OCI-LY1 (cell line): ENCODE measurements around the gene COL6A2.

ENCODE experiments used
- H2AFZ ChIP-seq: fragments of 200-600 bp; sonication (generic), shearing (Covaris generic); 2 replicates; pipeline ENCODE4 v1.6.0; 2014; ENCODE audit warnings: antibody characterized with exemption, mild to moderate bottlenecking, low read length
- H3F3A ChIP-seq: fragments of 200-600 bp; sonication (generic), shearing (Covaris generic); 2 replicates; pipeline ENCODE4 v1.6.0; 2014; ENCODE audit warnings: mild to moderate bottlenecking, antibody characterized with exemption, low read length, moderate library complexity; ENCODE audit not compliant: insufficient read depth
- H3K27ac ChIP-seq: fragments of 200-600 bp; sonication (generic); 2 replicates; pipeline ENCODE4 v1.5.1; 2014; ENCODE audit warnings: low read length, mixed run types, mild to moderate bottlenecking, low read depth; ENCODE audit not compliant: poor library complexity, severe bottlenecking
- H3K27me3 ChIP-seq: fragments of 200-600 bp; sonication (generic); 2 replicates; pipeline ENCODE4 v1.6.0; 2014; ENCODE audit warnings: antibody characterized with exemption, mild to moderate bottlenecking, low read length, moderate library complexity; ENCODE audit not compliant: insufficient read depth
- H3K36me3 ChIP-seq: fragments of 200-600 bp; sonication (generic); 2 replicates; pipeline ENCODE4 v1.6.1; 2014; ENCODE audit warnings: mild to moderate bottlenecking, antibody characterized with exemption, low read length, moderate library complexity, mixed read lengths; ENCODE audit not compliant: insufficient read depth
- H3K4me1 ChIP-seq: fragments of 200-600 bp; sonication (generic); 2 replicates; pipeline ENCODE4 v1.5.1; 2014; ENCODE audit warnings: mild to moderate bottlenecking, low read length, moderate library complexity; ENCODE audit not compliant: insufficient read depth, severe bottlenecking
- H3K4me2 ChIP-seq: fragments of 200-600 bp; sonication (generic), shearing (Covaris generic); 2 replicates; pipeline ENCODE4 v1.6.1; 2014; ENCODE audit warnings: low read length
- H3K4me3 ChIP-seq: fragments of 200-600 bp; sonication (generic); 2 replicates; pipeline ENCODE4 v1.5.1; 2014; ENCODE audit warnings: low read length, low read depth, mild to moderate bottlenecking, mixed read lengths; ENCODE audit not compliant: poor library complexity, severe bottlenecking
- H3K79me2 ChIP-seq: fragments of 200-600 bp; shearing (Covaris generic); 2 replicates; pipeline ENCODE4 v1.6.1; 2016; ENCODE audit warnings: mixed run types, low read length, mixed read lengths; ENCODE audit not compliant: insufficient read depth
- H3K9ac ChIP-seq: fragments of 200-600 bp; sonication (generic), shearing (Covaris generic); 2 replicates; pipeline ENCODE4 v1.6.1; 2014; ENCODE audit warnings: mild to moderate bottlenecking, low read length, mixed read lengths
- H3K9me2 ChIP-seq: fragments of 200-600 bp; sonication (generic), shearing (Covaris generic); 2 replicates; pipeline ENCODE4 v1.6.1; 2014; ENCODE audit warnings: low read depth, mild to moderate bottlenecking, low read length, mixed read lengths
- H3K9me3 ChIP-seq: fragments of 200-600 bp; shearing (Covaris generic); 2 replicates; pipeline ENCODE4 v1.6.1; 2014; ENCODE audit warnings: low read length, mixed read lengths
- H4K20me1 ChIP-seq: fragments of 200-600 bp; sonication (generic), shearing (Covaris generic); 2 replicates; pipeline ENCODE4 v1.6.0; 2016; ENCODE audit warnings: mild to moderate bottlenecking, low read length; ENCODE audit not compliant: insufficient read depth
- EZH2 ChIP-seq: fragments of 200-600 bp; sonication (generic), shearing (Covaris generic); IDR thresholded peaks from 2 replicates; pipeline ENCODE4 v1.8.0; 2017; ENCODE audit warnings: borderline replicate concordance, mixed run types, mild to moderate bottlenecking, antibody characterized with exemption, low read length, moderate library complexity, mixed read lengths
- TF ChIP-seq, protein P1 (sequence below): fragments of 200-600 bp; sonication (generic), shearing (Covaris generic); IDR thresholded peaks from 2 replicates; pipeline ENCODE4 v1.5.1; 2017; ENCODE audit warnings: mild to moderate bottlenecking, antibody characterized with exemption, low read length, moderate library complexity, mixed read lengths

Gene COL6A2

DNA sequence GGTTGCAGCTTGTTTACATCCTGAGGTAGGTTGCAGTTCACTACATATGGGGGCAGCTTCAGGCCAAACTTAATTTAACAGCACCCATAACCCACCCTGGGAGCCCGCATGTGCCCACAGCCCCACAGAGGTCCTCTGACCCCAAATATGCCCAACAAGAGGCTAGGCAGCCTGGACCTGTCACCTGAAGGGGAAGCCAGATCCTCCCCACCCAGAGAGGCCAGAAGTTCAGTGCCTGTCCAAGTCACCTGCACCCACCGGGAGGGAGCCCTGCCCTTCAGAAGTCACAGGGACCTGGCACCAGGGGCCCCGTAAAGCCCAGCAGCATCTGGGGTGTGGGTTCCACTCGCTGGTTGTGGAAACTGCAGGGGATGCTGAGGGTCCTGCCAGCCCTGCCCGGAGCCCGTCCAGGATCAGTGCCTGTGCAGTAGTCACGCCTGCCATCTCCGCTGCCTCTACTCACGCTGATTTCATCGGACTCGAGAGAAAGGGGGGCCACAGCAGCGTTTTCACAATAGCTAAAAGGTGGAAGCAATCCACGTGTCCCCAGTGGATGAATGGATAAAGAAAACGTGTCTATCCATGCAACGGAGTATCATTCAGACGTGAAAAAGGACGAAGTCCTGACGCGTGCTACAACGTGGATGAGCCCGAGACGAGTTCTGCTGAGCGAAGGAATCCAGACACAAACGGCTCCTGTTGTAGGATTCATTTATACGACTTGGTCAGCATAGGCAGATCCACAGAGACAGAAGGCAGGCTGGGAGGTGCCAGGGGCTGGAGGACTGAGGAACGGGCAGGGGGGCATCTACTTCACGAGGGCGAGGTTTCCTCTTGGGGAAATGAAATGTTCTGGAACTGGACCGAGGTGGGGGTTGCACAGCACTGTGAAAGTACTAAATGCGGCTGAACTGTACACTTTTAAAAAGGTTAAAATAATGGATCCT lies 33.9 kb upstream of the COL6A2 start:
- Histone ChIP-seq H3K27me3 (no peaks in the 10 kb centered on the region), H4K20me1 (no peaks in the 10 kb centered on the region), H3K4me3 (no peak overlapping the region), H3F3A (no peaks in the 10 kb centered on the region), H3K27ac (no peak overlapping the region), H3K36me3 (no peaks in the 10 kb centered on the region), H3K4me1 (no peaks in the 10 kb centered on the region), H3K9ac (no peak overlapping the region), H3K79me2 (no peaks in the 10 kb centered on the region), H2AFZ (no peak overlapping the region), H3K9me3 (peaks cover 14% of the 10 kb centered on the region; the same call in 1 of the 2 replicates), H3K9me2 (no peaks in the 10 kb centered on the region), H3K4me2 (no peak overlapping the region)
- no peak for TF ChIP-seq EZH2
- TF ChIP-seq, protein P1, sequence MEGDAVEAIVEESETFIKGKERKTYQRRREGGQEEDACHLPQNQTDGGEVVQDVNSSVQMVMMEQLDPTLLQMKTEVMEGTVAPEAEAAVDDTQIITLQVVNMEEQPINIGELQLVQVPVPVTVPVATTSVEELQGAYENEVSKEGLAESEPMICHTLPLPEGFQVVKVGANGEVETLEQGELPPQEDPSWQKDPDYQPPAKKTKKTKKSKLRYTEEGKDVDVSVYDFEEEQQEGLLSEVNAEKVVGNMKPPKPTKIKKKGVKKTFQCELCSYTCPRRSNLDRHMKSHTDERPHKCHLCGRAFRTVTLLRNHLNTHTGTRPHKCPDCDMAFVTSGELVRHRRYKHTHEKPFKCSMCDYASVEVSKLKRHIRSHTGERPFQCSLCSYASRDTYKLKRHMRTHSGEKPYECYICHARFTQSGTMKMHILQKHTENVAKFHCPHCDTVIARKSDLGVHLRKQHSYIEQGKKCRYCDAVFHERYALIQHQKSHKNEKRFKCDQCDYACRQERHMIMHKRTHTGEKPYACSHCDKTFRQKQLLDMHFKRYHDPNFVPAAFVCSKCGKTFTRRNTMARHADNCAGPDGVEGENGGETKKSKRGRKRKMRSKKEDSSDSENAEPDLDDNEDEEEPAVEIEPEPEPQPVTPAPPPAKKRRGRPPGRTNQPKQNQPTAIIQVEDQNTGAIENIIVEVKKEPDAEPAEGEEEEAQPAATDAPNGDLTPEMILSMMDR = no peak

DNA sequence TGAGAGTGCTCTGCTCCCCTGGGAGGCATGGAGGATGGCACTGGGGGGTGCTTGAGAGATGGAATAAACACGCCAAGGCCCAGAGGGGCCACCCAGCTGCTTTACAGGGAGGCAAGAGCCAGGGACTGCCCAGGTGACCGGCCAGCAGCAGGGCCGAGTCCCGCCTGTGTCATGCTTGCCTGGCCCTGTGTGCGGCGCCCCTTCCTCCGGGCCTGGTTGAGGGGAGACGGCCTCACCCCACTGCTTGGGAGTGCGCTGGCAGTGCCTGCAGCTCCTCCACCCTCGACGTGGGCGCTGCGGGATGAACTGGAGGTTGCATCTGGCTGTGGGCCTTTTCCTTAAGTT lies 33.1 kb upstream of the COL6A2 start:
- Histone ChIP-seq H3K4me2 (no peak overlapping the region), H3K4me1 (no peaks in the 10 kb centered on the region), H3K79me2 (no peaks in the 10 kb centered on the region), H3F3A (no peaks in the 10 kb centered on the region), H3K27me3 (no peaks in the 10 kb centered on the region), H3K9ac (no peak overlapping the region), H3K9me2 (no peaks in the 10 kb centered on the region), H4K20me1 (no peaks in the 10 kb centered on the region), H3K4me3 (no peak overlapping the region), H3K27ac (no peak overlapping the region), H2AFZ (no peak overlapping the region), H3K9me3 (peaks cover 14% of the 10 kb centered on the region; the same call in 1 of the 2 replicates), H3K36me3 (no peaks in the 10 kb centered on the region)
- TF ChIP-seq, protein P1 = no peak
- TF ChIP-seq EZH2 = no peak

DNA sequence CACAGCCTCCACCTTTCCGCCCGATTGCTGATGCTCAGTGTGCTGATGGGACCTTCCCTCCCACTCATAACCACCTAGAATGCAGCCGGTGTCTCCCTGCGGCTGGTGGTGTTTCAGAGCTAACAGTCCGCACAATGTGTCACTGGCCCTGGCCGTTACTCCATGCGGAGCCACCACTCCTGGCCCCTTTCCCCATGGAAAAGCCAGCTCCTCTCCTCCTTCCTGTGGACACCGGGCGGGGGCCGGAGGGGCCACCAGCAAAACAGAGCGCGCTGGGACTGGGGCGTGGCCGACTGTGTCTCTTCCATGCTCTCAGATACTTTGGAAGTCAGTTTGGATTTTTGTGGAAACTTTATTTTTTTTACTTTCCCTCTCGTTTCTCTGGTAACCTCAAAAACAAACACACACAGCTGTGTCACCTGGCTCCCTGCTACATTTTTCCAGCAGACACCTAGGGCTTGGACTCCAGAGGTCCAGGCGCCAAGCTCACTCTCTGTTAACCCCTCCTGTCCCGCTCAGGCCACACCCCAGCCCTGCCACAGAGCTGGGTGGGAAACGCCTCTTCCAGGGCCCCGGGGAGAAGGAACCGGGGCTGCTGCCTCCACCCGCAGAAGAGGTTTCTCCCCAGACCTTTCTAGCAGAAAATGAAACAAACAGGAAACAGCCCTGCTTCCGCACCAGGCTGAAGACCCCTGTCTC lies 32.5 kb upstream of the COL6A2 start:
- no peak overlapping the region for H3K4me3 ChIP-seq
- H3F3A ChIP-seq = no peaks in the 10 kb centered on the region
- H3K36me3 ChIP-seq = no peaks in the 10 kb centered on the region
- no peak overlapping the region for H3K4me2 ChIP-seq
- no peak for TF ChIP-seq EZH2
- TF ChIP-seq, protein P1 = no peak
- H3K4me1 ChIP-seq = no peaks in the 10 kb centered on the region
- no peak overlapping the region for H3K27ac ChIP-seq
- H3K79me2 ChIP-seq = no peaks in the 10 kb centered on the region
- no peaks in the 10 kb centered on the region for H3K9me2 ChIP-seq
- no peaks in the 10 kb centered on the region for H4K20me1 ChIP-seq
- H3K9me3 ChIP-seq = peaks cover 14% of the 10 kb centered on the region; the same call in 1 of the 2 replicates
- no peak overlapping the region for H2AFZ ChIP-seq
- no peaks in the 10 kb centered on the region for H3K27me3 ChIP-seq
- H3K9ac ChIP-seq = no peak overlapping the region
